Bone marrow (tissue), 2 donors: ENCODE data around the gene MEIKIN.
A peak's percentile ranks its signal among the peaks of the same experiment; 100 is the strongest.

Source experiments
- DNase-seq, 2 donors: peaks; one replicate each; lab custom pipeline; 2025; lab: John Stamatoyannopoulos, UW

Gene MEIKIN

DNA sequence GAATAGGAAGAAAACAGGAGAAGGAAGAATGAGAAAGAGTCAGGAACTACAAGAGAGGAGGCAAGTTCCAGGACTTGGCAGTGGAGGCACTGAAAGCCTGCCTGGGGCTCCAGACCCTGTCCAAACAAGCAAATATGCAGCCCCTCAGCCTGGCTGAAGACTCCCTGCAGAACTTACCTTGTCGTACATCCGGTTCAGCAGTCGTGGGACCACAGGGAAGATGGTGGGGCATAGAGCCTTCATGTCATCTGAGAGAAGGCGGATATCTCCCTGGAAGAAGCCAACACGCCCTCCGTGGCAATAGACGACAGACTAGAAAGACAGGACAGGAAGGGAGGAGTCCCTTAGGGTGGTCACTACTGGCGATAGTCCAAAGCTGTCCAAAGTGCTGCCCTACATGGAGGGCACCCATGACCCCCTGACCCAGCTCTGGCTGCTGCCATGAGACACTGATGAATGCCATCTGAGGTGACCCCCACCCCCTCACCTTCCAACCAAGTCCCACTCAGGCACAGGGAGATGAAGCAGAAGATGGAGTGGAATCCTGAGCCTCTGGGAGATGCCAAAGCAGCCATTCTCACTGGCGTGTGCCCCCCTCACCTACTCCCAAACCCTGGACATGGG lies 27.7 kb upstream of the MEIKIN start:
- no peak for DNase-seq

DNA sequence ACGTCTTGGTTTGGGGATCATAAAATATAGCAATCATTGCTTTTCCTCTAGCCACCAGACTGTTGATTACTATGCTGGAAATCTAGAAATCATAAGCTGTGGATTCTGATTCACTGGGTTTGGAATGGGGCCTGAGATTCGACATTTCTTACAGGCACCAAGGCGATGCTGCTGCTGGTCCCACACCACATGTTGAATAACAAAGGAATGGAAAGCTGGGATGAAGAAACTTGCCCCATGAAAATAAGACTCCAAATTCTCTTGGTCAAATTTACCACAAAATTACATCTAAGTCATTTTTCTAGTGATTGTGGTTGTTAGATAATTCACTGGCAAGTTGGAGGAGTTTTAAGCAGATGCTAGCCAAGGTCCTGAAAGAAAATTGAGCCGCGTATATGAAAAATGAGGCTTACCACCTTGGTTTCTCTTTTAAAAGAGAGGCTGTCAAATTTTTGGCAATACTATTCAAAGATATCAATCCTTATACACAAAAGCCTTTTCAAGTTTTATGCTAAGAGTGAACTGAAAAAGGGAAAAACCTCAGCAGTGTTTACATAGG lies 23.0 kb upstream of the MEIKIN start:
- DNase-seq: no peak

DNA sequence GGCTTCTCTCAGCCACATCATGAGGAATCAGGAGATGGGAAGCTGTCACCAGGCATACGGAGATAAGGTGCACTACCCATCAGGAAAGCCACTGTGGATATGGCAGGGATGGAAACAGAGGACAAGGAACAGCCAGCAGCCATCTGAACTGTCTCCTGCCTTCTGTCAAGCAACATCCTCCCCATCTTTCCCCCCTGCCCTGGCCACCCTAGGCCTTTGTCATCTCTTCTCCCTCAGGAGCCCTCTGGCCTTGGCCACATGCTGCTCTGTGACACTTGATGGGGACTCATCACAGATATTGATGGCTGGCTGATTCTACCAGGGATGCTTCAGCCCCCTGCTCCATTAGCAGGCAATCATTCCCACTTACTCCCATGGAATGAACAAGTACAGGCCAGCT lies 21.1 kb upstream of the MEIKIN start:
- no peak for DNase-seq

DNA sequence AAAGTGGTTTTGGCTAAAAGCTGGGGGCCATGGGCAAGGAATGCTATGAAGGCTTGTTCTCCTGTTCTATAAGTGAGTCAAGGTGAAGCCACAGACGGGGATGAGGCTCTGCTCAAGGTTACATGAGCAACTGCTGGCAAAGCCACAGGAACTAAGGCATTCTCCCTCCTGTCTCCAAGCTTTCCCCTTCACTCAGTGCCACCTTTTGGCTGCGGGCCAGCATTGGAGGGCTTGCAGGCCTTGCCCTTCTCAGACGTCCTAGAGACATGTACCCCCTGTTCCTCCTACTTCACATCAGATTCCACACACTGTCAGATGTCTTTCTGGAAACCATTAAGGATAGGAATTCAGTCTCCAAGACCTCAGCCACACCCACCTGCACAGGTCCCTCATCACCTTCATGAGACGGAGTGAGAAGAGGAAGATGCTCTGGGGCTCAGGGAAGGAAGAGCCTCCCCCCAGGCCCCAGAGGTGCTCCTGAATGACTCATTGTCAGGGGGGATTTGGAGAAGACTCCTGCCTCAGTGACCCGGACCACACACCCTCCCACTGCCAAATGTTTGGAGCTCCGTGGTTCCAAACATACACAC lies 20.5 kb upstream of the MEIKIN start:
- no peak for DNase-seq

DNA sequence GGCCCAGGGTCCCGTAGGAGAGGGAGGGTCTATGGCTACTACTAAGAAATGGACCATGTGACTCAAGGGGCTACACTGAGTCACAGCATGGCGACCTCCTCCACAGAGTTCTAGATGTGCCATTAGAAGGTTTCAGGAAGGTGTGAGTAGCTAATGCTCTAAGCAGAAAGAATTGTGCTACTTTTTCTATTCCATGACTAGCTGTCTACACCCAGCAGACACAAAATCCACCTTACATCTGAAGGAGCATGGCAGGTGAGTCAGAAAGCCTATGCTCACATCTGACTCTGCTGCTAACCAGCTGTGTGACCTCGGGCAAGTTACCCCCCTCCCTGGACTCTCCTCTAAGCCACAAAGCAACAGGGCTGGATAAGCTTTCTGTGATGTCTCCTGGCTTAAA lies 14.4 kb upstream of the MEIKIN start:
- no peak for DNase-seq

DNA sequence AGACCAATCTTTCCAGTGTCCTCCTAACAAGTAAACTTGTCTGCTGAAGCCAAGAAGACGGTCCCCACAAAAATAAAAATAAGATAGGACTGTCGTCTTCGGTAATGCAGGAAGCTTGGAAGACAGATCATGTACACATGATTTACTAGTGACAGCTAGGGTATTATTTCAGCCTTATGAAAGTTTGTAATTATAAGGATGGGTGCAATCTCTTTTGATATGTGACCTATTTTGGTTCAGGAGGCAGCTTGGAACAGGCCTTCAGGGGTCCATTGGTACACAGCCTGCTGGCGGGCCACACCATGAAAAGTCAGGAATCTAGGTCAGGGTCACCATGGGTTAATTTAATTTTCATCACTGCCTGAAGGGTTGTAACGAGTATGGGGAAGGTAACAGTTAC lies 13.7 kb upstream of the MEIKIN start:
- DNase-seq: no peak

DNA sequence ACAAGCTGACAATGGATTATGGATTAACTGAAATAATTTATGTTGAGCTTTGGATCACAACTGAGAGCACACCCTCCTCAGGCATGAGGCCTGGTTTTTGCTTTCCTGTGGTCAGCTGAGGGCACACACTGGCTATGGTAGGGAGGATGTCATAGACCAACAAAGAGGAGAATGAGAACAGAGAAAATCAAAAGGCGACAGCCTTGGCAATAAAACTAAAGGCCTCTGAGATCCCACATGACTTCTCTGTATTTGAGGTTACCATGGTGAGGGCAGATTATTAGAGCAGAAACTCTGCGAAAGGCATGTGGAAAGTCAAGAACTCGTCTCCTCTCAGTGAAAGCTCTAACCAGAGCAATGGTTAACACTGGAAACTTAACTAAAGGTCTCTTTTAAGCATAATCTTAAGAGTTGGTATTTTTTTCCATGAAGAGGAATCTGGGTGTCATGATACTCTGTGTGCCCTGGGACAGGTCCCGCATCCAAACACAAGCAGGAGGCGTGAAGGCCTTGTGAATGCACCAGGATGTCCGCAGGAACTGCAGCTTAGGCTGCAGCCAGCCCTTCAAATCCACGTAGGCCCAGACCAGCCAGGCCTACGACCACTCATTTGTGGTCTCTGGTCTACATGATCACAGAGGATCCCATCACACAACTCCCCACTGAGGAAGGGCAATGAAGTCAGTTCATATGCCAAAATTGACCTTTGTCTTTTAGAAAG lies 12.4 kb upstream of the MEIKIN start:
- no peak for DNase-seq

DNA sequence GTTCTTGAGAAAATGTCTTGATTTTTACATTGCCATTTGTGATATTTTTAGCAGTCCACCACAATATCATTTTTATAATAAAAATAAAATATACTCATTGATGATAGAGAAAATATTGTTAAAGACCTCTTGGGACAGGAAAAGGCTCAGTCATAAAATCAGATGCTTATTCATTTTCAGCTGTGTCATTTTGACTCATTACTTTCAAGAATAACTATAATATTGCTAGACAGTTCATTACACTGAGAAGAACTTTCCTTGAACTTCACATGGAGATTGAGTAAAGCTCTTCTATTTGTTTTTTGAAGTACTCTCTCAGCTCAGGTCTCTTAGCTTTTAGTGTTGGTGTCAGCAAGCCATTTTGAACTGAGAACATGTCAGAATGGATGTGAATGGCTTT lies 8.5 kb upstream of the MEIKIN start:
- DNase-seq: no peak

DNA sequence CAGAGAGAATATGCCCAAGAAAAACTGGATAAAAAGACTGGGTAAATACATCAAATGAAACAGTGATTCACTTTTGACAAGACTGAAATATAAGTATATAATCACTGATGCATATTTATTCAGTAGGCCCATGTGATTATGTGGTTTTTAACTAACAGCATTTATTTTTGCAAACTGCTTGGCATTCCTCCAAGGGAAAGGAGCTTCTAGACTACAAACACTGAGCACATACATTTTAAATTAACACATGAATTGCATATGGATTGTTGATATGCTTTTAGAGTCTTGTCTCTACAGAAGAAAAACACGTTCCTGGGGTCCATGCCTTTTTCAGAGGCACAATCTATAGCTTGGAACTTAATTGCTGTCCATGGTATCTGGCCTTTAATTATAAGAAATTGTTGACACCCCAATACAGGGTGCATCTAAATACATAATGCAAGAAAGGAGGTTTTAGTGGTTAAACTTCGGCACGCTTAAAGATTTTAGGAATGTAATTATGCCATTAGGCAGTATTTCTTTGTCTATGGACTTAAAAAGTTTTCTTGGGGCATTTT lies 6.9 kb upstream of the MEIKIN start:
- DNase-seq: no peak

DNA sequence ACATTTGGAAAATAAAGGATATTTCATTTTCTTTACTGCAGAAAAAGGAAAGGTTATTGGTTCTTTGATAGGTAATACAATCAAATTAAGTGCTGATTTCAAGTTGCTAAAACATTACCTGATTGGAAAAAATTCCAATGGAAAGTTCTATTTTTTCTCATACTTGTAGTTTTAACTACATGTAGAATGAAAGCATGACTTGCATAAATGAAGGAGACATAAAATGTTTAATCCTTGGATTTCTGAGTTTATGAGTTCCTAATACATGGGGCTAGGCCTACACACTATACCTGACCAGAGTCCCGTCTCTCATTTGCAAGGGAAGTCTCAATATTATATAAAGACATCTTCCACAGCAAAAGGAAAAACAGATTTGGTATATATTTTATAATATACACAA lies 5.2 kb upstream of the MEIKIN start:
- DNase-seq: no peak

DNA sequence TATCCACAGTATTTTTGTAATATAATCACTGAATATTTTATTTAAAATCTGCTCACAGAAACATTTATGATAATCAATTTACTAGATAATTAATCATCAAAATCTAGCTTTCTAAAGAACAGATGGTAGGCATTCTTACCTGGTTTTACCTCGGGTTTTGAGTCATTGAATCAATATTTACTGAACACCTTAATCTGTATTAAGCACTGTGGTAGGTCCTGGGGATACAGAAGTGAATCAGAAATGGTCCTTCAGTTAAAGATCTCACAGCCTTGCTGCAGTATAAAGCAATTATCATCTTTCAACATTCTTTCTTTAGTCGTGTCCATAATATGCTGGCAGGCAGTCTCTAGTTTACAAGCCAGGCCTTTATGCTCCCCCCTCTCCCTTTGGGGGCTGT lies 2.0 kb upstream of the MEIKIN start:
- DNase-seq: no peak

DNA sequence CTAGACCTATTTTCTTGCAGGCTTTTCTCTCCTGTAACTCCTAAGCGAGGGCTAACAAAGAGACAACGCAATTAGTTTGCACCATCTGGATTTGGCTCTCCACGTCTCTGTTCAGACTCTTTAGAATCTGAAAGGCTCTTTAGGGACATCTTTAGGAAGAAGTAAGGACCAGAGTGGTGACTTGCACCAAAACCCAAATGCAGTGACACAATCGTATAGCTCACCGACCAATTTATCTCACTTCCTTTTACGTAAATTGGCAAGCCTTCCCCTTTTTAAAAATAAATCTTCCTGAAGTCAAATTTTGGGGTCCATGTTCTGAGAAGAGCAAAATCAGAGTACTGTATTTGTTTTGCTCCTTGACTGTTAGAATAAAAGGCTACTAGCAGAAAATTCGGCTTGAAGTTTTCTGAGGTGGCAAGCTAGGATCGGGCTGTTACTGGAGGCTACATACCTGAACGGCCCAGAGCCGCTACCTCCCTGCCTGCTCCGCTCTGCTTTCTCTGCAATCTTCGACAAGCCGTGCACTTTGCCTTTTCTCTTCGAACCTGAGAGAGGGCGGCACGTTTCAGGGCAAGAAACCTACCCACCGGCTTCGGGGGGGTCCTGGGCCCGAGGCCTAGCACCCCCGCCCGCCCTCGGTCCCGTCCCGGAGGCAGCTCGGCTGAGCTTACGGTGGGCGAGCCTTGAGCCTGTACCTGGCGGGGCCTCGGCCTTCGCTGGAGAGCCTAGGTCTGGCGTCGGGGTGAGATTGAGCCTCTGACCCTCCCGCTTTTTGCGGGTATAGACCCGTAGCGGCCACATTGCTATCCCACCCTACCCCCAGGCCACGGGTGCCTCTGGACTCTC lies 537 bp downstream of the MEIKIN start:
- DNase-seq: no peak

DNA sequence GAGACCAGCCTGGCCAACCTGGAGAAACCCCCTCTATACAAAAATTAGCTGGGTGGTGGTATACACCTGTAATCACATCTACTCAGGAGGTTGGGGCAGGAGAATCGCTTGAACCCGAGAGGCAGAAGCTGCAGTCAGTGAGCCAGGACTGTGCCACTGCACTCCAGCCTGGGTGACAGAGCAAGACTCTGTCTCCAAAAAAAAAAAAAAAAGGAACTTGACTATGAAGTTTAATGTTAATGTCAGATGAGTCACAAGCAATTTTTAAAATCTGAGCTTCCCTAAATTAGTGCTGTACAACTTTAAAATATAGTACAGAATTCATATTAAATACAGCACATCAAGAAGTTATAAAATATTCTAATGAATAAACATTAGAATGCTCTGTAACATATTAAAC lies 1.5 kb downstream of the MEIKIN start:
- peak in 1 of 2 donors; percentile 10 for DNase-seq

DNA sequence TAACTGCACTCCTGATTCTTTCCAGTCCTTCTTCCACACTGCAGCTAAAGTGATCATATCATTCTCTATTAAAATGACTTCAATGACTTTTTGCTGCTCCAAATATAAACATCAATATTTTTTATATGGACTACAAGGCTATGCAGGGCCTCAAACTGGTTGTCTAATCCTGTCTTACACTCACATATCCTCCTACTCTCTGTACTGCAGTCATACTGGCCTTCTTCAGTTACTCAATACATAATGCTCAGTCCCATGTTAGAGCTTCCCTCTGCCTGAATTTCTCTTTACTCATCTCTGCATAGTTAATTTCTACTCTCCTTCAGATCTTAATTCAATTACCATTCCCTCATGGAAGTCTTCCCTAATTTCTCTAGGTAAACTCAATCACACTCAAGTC lies 3.4 kb downstream of the MEIKIN start:
- no peak for DNase-seq

DNA sequence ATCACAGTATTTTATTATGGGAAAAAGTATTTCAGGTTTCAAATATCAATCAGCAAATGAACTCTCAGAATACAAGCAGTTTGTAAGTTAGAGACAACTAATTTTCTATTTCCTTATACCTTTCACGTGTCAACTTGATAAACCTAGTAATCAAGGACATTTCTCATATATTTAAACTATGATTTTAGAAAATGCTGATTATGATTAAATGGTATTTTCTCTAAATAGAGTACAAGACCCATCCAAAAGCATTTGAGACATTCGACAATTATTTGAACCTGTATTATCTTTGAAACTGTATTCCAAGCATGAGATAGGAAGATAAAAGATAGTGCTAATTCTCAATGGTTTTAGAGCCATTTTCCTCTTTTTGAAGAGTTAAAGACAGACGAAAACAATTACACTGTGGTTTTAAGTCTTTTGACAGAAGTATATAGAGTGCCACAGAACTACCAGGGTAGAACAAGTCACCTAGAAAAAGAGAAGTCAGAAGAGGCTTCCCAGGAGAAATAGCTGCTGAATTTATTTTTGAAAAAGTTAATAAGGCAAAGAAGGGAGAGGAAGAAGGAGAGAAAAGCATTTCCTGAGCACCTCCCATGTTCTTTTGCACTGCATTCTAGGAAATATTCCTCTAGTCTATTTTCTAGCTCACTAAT lies 5.6 kb downstream of the MEIKIN start:
- no peak for DNase-seq

DNA sequence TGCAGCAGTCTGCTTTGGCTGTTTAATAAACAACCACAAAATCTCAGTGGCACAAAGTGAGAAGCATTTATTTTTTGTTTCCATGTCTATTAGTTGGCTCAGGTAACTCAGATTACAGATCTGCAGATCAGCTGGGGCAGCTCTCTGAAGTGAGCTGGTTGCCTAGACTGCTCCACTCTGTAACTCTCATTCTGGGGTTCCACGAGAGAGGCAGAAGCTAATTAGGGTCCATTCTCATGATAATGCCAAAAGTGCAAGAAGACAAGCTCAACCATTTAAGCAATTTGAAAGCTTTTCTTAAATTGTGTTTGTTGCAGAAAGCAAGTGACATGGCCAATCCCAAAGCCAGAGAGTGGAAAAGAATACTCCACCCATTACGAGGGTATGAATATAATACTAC lies 13.2 kb downstream of the MEIKIN start:
- DNase-seq: no peak

DNA sequence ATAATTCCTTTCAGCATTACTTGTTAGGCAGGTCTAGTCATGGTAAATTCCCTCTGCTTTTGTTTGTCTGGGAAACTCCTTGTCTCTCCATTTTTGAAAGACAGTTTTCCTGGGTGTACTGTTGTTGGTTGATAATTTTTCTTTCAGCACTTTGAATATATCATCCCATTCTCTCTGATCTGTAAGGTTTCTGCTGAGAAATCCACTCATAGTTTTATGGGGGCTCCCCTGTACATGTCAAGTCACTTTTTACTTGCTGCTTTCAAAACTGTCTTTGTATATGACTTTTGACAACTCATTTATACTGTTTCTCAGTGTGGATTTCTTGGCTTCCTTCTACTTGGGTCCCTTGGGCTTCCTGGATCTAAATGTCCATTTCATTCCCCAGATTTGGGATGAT lies 16.5 kb downstream of the MEIKIN start:
- DNase-seq: no peak

DNA sequence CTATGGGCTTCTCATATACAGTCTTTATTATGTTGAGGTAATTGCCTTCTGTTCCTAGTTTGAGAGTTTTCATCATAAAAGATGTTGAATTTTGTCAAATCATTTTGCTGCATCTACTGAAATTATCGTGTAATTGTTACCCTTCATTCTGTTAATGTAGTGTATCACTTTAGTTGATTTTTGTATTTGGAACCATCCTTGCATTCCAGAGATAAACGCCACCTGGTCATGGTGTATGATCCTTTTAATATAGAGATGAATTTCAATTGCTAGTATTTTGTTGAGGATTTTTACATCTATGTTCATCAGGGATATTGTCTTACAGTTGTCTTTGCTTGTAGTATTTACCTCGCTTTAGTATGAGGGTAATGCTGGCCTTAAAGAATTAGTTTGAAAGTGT lies 19.3 kb downstream of the MEIKIN start:
- no peak for DNase-seq

DNA sequence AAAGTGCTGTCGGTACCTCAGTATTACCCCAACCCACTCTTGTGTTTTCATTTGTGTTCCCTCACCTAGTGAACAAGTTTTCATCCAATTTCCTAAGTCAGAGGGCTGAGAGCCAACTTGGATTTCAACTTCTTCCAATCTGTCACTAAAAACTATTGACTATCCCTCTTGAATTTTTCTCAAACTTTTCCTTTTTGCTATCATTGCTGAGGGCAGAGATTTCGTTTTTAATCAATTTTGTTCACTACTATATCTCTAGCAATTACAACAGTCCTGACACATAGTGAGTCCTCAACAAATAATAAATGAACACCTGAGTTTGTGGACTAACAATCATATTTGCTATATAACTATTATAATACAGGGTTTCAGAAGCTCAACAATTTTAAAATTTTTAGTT lies 29.0 kb downstream of the MEIKIN start:
- no peak for DNase-seq

DNA sequence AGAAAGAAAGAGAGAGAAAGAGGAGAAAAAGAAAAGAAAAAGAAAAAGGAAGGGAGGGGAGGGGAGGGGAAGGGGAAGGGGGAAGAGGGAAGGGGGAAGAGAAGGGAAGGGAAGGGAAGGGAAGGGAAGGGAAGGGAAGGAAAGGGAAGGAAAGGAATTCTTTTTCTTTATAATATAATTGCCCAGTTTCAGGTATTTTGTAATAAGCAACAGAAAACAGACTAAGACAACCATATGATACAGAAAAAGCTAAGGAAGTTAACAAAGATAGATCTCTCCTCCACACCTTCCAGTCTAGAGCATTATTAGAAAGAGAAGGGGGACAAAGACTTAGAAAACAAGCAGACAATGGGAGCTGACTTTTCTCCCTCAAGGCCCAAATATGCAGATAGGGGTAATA lies 31.0 kb downstream of the MEIKIN start:
- DNase-seq: no peak

DNA sequence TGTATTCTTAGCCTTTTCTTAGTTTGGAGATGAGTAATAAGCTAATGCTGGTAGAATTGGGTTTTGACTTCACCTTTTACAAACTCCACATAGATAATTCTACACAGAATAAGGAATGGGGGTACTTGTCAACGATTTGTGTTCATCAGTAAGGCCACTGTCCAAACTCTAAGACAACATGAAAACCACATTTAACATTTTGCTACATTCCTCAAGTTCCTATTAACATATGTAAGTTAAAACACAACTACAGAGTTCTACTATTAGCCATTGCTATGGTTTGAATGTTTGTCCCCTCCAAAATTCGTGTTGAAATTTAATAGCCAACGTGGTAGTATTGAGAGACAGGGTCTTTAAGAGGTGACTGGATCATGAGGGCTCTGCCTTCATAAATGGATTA lies 31.9 kb downstream of the MEIKIN start:
- no peak for DNase-seq

DNA sequence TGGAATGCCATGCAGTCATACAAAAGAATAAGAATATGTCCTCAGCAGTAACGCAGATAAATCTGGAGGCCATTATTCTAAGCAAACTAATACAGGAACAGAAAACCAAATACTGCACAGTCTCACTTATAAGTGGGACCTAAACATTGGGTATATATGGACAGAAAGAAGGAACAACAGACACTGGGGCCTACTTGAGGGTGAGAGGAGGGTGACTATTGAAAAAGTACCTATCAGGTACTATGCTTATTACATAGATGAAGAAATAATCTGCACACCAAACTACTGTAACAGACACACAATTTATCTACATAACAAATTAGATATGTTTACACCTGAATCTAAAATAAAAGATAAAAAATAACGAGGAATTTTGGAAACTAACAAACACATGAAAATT lies 38.8 kb downstream of the MEIKIN start:
- DNase-seq: no peak
